GM15510 (cell line): Measurements from ENCODE around the gene RNASE1.

Source experiments
- POLR2A ChIP-seq: IDR thresholded peaks from 3 replicates; pipeline ENCODE4 v1.6.1; 2011; ENCODE audit warnings: borderline replicate concordance; ENCODE audit not compliant: insufficient read length; ENCODE audit errors: extremely low read depth

RNASE1 gene

DNA sequence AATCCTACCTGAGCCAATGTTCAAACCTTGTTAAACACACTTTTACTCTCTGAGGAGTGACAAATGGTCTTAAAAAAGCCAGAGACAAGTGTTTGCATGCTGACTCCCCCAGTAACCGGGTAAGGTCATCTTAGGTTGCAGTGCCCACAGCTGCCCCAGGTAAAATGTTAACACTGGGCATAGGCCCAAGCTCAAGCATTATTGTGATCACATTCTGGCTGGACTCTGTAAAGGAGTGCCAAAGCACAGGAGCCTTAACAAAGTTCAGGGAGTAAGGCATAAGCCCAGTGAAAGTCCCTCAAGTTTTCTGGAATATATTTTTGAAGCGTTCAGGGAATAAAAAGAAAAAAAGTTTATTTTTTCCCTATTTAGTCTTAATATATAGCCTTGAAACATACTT lies 48.3 kb downstream of the RNASE1 start:
- TF ChIP-seq POLR2A, result no peak

DNA sequence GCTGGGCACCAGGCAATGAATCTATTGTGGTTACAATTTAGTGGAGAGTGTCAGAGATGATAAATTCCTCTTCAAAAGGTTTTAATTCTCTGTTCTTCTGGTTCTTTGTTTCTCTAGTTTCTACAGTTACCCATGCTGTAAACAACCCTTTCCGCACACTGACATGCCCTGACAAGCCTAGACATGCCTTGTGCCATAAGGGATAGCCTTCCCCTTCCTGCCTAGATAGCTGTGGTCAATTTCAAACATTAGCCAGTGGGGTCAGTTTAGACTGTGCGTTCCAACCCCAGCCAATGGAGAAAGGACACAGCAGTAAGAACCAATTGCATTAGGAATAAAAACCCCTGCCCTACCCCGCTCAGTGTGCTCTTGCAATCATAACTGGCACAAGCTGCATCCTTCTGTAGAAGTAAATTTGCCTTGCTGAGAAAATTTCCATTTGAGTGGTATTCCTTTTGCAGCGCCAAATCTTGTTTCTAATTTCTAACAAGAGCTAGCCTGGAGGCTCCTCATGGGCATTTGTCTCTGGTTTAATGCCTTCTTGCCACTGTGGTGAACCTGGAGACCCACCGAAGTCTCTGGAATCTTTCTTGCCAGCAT lies 50.6 kb downstream of the RNASE1 start:
- TF ChIP-seq POLR2A, result no peak
